Esophagus squamous epithelium (tissue), 4 donors: ENCODE measurements around the gene CNN1.

Source experiments
- POLR2A ChIP-seq, 4 donors: fragments of 450-650 bp; IDR thresholded peaks; one replicate each; pipeline ENCODE4 v1.6.1; 2017; ENCODE audit warnings: antibody characterized with exemption in 4 of 4, mild to moderate bottlenecking in 4 of 4, moderate library complexity in 3 of 4
- TF ChIP-seq, protein P1 (sequence below), 6 experiments: fragments of 450-650 bp in 4 of 6; fragments of 200-600 bp in 2 of 6; sonication (generic) in 2 of 6; IDR thresholded peaks; one replicate each; pipeline ENCODE4 v1.5.1; 2016 to 2019; ENCODE audit warnings: antibody characterized with exemption in 6 of 6, mild to moderate bottlenecking in 4 of 6, moderate library complexity in 4 of 6

DNA sequence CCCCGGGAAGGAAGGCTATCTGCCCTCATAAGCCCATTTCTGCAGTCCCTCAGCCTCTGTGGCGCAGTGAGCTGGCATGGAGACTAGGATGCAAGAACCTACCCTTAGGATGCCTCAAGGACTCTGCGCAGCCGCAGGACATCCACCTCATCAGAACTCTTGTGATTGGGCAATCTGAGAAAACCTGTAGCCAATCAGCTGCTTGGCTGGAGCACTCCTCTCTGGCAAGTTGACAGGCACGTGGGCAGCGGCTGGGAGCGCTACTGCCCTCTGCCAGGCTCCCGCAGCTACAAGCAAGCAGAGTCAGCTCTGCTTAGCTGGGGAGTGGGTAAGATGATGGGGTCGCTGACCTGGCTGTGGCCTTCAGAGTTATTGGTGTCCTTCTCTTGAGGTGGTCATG, 8.2 kb upstream of the CNN1 start:
- TF ChIP-seq POLR2A (IDR thresholded peaks at IDR 0.05): no peak
- TF ChIP-seq, protein P1, sequence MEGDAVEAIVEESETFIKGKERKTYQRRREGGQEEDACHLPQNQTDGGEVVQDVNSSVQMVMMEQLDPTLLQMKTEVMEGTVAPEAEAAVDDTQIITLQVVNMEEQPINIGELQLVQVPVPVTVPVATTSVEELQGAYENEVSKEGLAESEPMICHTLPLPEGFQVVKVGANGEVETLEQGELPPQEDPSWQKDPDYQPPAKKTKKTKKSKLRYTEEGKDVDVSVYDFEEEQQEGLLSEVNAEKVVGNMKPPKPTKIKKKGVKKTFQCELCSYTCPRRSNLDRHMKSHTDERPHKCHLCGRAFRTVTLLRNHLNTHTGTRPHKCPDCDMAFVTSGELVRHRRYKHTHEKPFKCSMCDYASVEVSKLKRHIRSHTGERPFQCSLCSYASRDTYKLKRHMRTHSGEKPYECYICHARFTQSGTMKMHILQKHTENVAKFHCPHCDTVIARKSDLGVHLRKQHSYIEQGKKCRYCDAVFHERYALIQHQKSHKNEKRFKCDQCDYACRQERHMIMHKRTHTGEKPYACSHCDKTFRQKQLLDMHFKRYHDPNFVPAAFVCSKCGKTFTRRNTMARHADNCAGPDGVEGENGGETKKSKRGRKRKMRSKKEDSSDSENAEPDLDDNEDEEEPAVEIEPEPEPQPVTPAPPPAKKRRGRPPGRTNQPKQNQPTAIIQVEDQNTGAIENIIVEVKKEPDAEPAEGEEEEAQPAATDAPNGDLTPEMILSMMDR (IDR thresholded peaks at IDR 0.05): peak in 3 of 6 experiments; percentile 13 to 14 (median 14)
